ENCODE data around the gene CREG1.

The CREG1 gene

GRCh38 chr1:167532964-167533824 is 20.4 kb downstream of the CREG1 start:
- DNase-seq (ENCODE audit: low read depth in 2 of 2, low spot score in 1 of 2) = no peak

GRCh38 chr1:167532375-167532774 is 21.2 kb downstream of the CREG1 start:
- no peak for DNase-seq (ENCODE audit: low read depth in 2 of 2, low spot score in 1 of 2)

GRCh38 chr1:167529829-167530474 is 23.6 kb downstream of the CREG1 start:
- no peak for DNase-seq (ENCODE audit: low read depth in 2 of 2, low spot score in 1 of 2)

GRCh38 chr1:167528057-167528728 is 25.4 kb downstream of the CREG1 start:
- no peak for DNase-seq (ENCODE audit: low read depth in 2 of 2, low spot score in 1 of 2)

GRCh38 chr1:167526667-167527383 is 26.7 kb downstream of the CREG1 start:
- no peak for DNase-seq (ENCODE audit: low read depth in 2 of 2, low spot score in 1 of 2)

- DNase-seq (ENCODE audit: low read depth in 2 of 2, low spot score in 1 of 2) = no peak
Measured at GRCh38 chr1:167524651-167525050, 28.9 kb downstream of the CREG1 start.

GRCh38 chr1:167522246-167522645 is 31.3 kb downstream of the CREG1 start:
- DNase-seq (ENCODE audit: low read depth in 2 of 2, low spot score in 1 of 2) = no peak

- DNase-seq (ENCODE audit: low read depth in 2 of 2, low spot score in 1 of 2) = no peak
Measured at GRCh38 chr1:167520711-167521206, 32.8 kb downstream of the CREG1 start.

GRCh38 chr1:167518331-167518700 is 35.2 kb downstream of the CREG1 start, which contains the start of gene CD247:
TSS of gene CD247 (minus strand) at chr1:167518529. CDS start at chr1:167518465, 64 bp downstream.
- peak; percentile 46 to 53 for DNase-seq (ENCODE audit: low read depth in 2 of 2, low spot score in 1 of 2)

GRCh38 chr1:167517535-167518330 is 35.8 kb downstream of the CREG1 start:
- DNase-seq (ENCODE audit: low read depth in 2 of 2, low spot score in 1 of 2) = peak; percentile 74 to 85

GRCh38 chr1:167516404-167517388 is 36.9 kb downstream of the CREG1 start:
- no peak for DNase-seq (ENCODE audit: low read depth in 2 of 2, low spot score in 1 of 2)

GRCh38 chr1:167515893-167516321 is 37.7 kb downstream of the CREG1 start:
- no peak for DNase-seq (ENCODE audit: low read depth in 2 of 2, low spot score in 1 of 2)

GRCh38 chr1:167515461-167515860 is 38.1 kb downstream of the CREG1 start:
- DNase-seq (ENCODE audit: low read depth in 2 of 2, low spot score in 1 of 2) = no peak

- no peak for DNase-seq (ENCODE audit: low read depth in 2 of 2, low spot score in 1 of 2)
Measured at GRCh38 chr1:167514288-167514687, 39.3 kb downstream of the CREG1 start.

- DNase-seq (ENCODE audit: low read depth in 2 of 2, low spot score in 1 of 2) = no peak
Measured at GRCh38 chr1:167512046-167512654, 41.4 kb downstream of the CREG1 start.

- no peak for DNase-seq (ENCODE audit: low read depth in 2 of 2, low spot score in 1 of 2)
Measured at GRCh38 chr1:167511374-167511986, 42.1 kb downstream of the CREG1 start.

GRCh38 chr1:167510881-167511280 is 42.7 kb downstream of the CREG1 start:
- DNase-seq (ENCODE audit: low read depth in 2 of 2, low spot score in 1 of 2) = no peak

- DNase-seq (ENCODE audit: low read depth in 2 of 2, low spot score in 1 of 2) = no peak
Measured at GRCh38 chr1:167510244-167510643, 43.3 kb downstream of the CREG1 start.
